Medulla oblongata (tissue), 1 donor: ENCODE results near the gene EBPL.
"Not testable (repeated sequence)": the region's sequence is repeated elsewhere in the genome, so short reads cannot be mapped to it uniquely, and the experiment has no call there.

Experiments used
- DNase-seq: peaks from one replicate; pipeline ENCODE4 v3.0.0-alpha.2; 2015; ENCODE audit errors: extremely low spot score

The EBPL gene

GRCh38 chr13:49690995-49691784, at the start of gene EBPL:
Gene EBPL (minus strand): TSS chr13:49691486. CDS start chr13:49691424, 62 bp downstream.
- peak; percentile 90 for DNase-seq

- no peak for DNase-seq
Measured at GRCh38 chr13:49740870-49741269, 49.6 kb upstream of the EBPL start.

DNA sequence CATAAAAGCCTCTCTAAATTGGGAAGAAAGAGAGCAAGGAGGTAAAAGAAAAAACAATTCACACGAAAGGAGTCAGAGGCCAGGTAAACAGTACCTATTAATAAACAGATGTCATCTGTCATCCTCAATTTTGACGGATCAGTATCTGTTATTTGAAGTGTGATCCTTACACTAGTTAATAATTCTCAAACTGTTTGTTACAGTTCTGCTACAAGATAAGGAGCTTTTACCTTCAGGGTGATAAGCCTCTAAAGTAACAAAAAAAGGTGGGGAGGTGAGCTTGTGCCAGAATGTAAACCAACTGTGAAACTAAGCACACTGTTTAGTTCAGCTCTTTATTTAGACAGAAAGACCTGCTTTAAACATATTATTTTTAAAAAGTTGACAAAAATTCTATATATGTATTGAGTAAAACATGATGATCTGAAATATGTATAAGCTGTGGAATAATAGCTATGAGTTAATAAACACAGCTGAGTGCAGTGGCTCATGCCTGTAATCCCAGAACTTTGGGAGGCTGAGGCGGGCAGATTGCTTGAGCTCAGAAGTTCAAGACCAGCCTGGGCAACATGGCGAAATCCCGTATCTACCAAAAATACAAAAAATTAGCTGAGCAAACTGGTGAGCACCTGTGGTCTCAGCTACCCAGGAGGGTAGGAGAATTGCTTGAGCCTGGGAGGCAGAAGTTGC, 48.4 kb upstream of the EBPL start:
- DNase-seq, result no peak

GRCh38 chr13:49733181-49733951, 42.1 kb upstream of the EBPL start:
- peak; percentile 4 for DNase-seq

- DNase-seq, result no peak
Measured at GRCh38 chr13:49731766-49732165, 40.5 kb upstream of the EBPL start.

DNA sequence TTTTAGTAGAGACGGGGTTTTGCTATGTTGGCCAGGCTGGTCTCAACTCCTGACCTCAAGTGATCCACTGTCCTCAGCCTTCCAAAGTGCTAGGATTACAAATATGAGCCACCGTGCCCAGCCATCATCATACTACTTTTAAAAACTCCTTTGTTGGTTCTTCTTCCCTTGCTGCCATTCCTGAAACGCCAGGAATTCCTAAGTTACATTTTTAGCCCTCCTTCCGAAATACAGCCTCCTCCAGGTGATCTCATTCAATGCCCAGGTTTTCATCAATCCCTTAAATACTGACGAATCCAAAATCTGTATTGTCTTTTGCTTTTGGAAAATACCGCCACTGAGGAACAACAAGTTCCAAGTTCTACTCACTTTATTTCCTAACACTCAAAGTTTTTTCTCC, 25.3 kb upstream of the EBPL start:
- DNase-seq, result no peak

GRCh38 chr13:49714757-49715156, 23.5 kb upstream of the EBPL start:
- DNase-seq, result no peak

- DNase-seq, result no peak
Measured at GRCh38 chr13:49711218-49711863, 20.1 kb upstream of the EBPL start.

- DNase-seq, result not testable (repeated sequence)
Measured at GRCh38 chr13:49704264-49704663, 13.0 kb upstream of the EBPL start.

DNA sequence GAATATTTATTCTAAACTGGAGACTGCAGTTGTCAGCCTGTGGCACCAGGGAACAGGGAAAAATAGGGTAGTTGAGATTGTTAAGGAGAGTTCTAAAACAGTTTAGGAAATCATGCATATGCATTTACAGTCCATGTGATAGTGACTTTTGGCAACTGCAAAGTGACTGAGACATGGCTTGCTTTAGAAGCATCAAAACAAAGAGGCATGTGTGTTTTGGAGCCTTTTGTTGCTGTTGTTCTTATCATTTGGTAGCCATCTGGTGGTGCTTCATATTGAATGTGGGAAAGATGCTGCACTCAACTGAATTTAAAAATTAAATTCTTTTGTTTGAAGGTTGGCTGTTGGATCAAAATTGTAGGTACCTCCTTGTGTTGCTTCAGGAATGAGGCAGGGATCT, 10.2 kb upstream of the EBPL start:
- peak; percentile 49 for DNase-seq

GRCh38 chr13:49697468-49697867, 6.2 kb upstream of the EBPL start:
- DNase-seq, result no peak

GRCh38 chr13:49694446-49694845, 3.2 kb upstream of the EBPL start:
- no peak for DNase-seq

DNA sequence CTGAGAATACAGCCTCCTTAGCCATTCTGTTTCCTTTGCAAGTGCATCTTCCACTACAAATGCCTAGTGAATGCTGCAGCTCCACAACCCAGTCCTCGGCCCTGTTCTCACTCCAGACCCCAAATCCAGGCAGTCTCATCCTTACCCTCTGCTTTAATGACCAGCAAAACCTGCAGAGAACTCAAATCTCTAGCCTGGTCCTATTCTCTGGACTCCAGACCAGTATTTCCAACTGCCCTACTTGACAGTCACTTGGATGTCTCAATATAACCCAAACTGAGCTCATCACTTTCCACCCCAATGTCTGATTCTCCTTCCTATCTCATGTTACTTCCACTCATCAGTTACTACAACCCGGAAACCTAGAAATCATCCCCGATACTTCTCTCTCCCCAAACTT, 2.6 kb upstream of the EBPL start:
- no peak for DNase-seq

- DNase-seq, result no peak
Measured at GRCh38 chr13:49693191-49693733, 2.0 kb upstream of the EBPL start.

DNA sequence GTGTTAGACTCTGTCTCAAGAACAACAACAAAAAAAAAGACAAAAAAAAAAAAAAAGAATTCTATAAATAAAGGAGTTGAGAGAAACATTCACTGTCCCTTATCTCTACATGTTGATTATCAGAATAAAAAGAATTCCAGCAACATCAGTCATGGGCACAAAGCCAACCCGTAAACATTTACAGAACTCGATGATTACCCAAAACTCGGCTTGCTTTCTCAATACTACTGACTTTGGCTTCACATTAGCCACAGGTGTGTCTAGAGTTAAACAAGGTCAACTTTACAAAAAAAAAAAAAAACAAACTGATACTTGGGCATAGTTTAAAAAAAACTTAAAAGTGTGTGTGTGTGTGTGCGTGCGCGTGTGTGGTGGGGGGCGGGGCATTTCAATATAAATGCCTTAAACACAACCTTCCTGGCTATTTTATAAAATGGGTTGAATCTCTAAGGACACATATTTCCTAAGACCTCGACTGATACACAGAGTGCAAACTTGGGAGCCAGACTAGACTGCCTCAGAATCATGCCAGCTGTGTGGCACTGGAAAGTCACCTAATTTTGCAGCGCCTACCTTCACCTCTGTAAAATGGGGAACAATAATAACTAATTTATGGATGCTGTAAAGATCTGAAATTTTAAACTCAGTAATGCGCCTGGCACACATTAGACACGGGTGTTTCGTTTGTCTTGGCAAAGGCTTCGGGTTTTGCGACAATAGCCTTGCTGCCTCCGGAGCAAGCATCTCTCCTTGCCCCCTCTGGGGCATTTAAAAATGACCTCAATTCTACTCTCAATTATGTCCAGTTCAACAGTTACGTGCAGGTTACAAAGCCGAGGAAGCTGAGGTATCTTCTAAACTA, 922 bp downstream of the EBPL start:
- DNase-seq, result no peak

DNA sequence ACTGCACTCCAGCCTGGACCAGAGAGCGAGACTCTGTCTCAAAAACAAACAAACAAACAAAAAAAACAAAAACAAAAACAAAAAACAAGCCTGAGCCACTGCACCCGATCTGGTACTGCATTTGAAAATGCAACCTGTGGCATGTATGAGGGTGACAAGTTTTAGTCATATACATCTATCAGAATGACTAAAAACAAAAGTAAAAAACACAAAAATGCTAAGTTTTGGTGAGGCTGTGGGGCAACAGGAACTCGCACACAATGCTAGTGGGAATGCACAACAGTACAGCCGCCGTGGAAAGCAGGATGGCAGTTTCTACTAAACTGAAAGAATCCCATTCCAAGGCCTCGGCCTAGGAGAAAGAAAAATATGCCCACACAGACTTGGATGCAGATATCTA, 7.8 kb downstream of the EBPL start:
- no peak for DNase-seq

- no peak for DNase-seq
Measured at GRCh38 chr13:49681842-49682435, 9.3 kb downstream of the EBPL start.

- peak; percentile 29 for DNase-seq
Measured at GRCh38 chr13:49679246-49679645, 12.0 kb downstream of the EBPL start.

DNA sequence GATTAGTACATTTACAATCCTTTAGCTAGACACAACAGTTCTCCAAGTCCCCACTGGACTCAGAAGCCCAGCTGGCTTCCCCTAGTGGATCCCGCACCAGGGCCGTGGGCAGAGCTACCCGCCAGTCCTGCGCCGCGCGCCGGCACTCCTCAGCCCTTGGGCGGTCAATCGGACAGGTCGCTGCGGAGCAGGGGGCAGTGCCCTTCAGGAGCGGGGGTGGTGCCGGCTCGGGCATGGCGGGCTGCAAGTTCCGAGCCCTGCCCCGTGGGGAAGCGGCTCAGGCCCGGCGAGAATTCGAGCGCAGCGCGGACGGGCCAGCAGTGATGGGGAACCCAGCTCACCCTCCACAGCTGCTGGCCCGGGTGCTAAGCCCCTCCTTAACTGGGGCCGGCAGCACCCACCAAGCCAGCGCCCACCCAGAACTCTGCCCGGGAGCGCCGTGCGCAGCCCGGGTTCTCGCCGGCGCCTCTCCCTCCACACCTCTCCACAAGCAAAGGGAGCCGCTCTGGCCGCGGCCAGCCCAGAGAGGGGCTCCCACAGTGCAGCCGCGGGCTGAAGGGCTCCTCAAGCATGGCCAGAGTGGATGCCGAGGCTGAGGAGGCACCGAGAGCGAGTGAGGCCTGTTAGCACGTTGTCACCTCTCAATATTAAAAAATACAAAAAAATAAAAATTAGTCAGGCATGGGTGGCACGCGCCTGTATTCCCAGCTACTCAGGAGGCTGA, 12.9 kb downstream of the EBPL start:
- DNase-seq, result no peak
